NCI-H2029 treated with DMSO at 0.1 percent for 48 hours (cell line): ENCODE data around the gene INO80D.
"Not testable (repeated sequence)": the region's sequence is repeated elsewhere in the genome, so short reads cannot be mapped to it uniquely, and the experiment has no call there.

Experiments used
- DNase-seq: peaks from one replicate; lab custom pipeline; 2025; lab: John Stamatoyannopoulos, UW

INO80D gene

DNA sequence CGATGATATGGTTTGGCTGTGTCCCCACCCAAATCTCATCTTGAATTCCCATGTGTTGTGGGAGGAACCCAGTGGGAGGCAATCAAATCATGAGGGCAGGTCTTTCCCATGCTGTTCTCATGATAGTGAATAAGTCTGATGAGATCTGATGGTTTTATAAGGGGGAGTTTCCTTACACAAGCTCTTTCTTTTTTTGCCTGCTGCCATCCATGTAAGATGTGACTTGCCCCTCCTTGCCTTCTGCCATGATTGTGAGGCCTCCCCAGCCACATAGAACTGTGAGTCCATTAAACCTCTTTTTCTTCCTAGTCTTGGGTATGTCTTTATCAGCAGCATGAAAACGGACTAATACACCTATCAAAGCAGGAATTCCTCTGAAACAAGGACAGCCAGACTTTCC is 107.2 kb downstream of the INO80D start:
- DNase-seq, result not testable (repeated sequence)

DNA sequence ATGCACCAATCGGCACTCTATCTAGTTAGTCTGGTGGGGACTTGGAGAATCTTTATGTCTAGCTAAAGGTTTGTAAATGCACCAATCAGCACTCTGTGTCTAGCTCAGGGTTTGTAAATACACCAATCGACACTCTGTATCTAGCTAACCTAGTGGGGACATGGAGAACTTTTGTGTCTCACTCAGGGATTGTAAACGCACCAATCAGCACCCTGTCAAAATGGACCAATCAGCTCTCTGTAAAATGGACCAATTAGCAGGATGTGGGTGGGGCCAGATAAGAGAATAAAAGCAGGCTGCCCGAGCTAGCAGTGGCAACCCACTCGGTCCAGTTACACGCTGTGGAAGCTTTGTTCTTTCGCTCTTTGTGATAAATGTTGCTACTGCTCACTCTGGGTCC is 108.3 kb downstream of the INO80D start:
- DNase-seq, result not testable (repeated sequence)

DNA sequence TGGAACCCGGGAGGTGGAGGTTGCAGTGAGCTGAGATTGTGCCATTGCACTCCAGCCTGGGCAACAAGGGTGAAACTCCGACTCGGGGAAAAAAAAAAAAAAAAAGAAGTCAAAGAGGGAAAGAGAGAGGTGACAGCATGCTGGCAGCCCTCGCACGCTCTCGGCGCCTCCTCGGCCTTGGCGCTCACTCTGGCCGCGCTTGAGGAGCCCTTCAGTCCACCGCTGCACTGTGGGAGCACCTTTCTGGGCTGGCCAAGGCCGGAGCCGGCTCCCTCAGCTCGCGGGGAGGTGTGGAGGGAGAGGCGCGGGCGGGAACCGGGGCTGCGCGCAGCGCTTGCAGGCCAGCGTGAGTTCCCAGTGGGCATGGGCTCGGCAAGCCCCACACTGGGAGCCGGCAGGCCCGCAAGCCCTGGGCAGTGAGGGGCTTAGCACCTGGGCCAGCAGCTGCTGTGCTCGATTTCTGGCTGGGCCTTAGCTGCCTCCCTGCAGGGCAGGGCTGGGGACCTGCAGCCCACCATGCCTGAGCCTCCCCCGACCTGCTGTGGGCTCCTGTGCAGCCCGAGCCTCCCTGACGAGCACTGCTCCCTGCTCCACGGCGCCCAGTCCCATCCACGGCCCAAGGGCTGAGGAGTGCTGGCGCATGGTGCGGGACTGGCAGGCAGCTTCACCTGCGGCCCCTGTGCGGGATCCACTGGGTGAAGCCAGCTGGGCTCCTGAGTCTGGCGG is 108.9 kb downstream of the INO80D start:
- DNase-seq, result not testable (repeated sequence)

DNA sequence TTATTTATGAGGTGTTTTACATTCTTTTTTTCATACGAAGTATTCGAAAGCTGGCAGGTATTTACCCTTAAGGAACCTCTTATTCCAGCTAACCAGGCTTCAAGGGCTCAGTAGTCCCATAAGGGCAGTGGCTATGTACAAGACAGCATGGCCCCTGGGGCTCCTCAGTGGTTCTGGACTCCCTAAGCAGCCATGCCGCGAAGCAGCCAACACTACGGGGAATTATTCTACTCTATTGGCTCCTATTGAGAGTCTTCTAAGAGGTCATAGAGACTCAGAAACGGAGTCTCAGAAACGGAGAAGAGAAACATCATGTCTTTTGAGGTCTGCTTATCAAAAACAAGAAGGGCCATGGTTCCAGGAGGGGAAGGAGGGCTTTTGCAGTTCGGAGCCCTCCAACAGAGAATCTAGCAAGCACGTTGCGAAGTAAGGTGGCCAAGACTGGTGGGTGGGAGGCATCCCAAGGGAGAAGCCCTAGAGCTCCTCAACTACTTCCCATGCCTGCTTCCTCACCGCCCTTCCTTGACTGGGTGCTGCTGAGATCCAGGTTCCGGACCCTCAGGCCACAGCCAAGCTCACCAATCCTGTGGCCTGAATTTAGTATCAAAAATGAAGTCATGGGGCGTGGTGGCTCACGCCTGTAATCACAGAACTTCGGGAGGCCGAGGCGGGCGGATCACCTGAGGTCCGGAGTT is 109.7 kb downstream of the INO80D start:
- DNase-seq, result no peak

DNA sequence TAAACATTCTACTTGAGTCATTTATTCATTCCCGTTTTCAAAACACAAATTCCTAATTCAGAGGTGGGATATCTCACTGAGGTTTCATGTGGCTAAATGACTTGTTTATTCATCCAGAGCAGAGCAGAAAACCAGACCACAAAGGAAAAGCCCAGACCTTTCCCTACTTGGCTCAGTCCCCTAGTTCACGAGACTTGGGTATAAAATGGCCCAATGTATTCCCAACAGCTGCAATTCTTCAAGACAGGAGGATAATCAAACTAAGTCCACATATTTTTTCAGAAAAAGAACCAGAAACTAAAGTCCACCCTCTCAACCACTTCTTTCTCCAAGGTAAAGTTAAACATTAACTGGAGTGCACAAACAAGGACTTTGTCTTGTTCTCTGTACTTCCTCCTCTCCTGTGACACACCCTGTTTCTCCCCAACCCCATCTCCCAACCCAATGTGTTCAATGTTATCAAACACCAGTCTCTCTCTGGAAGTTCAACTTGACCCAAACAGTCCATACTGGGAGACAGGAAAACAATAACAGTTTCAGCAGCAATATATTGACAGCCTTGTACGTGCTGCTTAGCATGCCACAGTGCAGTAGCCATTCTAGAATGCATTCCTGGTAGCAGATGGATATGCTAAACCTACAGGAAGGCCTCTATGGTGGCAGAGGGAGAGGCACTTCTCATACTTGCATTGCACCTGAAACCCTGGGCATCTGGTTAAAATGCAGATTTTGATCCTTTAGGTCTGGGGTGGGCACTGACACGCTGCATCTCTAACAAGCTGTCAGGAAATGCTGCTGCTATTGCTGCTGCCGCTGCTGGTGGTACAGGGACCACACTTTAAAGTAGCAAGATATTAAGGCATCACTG is 110.7 kb downstream of the INO80D start:
- no peak for DNase-seq

DNA sequence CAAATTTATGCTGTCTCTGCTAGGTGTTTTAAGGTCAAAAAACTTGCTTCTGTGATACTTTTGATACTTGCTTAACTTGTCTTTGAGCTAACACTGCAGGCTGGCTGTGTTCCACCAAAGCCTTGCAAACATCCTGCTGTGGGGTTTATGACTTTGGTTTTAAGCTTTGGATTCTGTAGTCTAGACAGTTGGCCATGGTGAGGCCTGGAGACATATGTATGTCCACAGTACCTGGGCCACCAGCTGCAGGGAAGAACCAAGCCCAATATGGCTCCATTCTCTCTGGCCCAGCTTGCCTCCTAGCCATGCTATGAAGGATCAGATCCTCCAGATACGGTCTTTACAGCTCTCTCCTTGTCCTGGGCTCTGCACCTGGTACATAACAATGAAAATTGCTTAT is 113.9 kb downstream of the INO80D start:
- no peak for DNase-seq

DNA sequence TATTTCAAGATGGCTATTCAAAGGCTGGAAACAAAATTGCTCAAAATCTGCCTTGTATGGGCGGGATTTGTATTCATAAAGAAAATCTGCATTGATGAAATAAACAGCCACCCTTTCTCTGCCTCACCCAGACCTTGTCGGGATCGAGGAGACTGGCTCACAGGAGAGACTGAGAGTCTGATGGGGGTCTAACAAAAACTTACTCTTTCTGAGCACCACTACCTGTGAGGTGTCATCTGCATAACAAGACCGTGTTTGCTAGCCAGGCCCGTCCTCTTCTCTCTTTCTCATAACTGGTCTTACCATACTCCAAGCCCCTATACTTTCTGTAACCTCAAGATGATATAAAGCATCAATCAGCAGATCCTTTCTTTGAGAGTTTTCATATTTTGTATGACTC is 115.6 kb downstream of the INO80D start:
- no peak for DNase-seq

DNA sequence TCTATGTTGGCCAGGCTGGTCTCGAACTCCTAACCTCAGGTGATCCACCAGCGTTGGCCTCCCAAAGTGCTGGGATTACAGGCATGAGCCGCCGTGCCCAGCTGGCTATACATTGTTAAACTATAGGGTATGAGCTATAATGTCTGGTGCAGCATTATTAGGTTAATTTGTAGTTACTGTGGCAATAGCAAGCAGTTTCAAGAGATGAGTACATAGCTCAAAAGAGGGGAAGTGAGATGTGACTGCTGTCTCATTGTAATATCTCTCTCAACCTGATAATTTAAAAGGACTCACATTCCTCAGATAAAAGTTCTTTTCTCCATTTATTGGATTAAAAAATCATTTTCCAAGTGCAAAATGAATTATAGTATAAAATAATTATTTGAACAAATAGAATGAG is 116.4 kb downstream of the INO80D start:
- no peak for DNase-seq

DNA sequence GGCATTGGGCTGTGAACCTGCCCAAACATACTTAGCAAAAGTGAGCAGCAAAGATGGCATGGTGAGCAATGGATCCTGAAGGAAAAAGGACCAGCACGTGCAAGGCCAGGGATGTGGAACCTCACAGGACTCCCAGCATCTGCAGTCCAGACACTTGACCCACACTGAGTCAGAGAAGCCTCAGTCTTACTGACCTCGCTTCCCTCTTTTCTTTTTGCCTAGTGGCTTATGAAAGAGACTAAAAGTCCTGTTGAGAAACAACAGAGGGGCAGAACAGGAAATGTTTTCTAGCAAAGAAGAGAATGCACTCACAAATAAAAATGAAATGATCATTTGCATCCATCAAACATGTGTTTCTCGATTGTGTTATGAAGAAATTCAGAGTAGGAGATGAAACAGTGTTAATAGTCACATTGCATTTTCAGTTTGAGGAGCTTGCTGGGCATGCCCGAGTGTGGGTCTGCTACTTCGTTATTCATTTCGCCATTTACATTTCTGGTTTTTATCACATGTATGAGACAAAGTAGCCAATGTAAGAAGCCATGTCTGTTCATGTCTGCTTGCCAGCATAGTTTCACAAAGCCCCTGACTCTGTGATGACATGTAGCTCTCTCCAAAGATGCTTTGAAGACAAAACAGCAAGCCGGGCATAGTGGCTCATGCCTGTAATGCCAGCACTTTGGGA is 118.4 kb downstream of the INO80D start:
- no peak for DNase-seq

DNA sequence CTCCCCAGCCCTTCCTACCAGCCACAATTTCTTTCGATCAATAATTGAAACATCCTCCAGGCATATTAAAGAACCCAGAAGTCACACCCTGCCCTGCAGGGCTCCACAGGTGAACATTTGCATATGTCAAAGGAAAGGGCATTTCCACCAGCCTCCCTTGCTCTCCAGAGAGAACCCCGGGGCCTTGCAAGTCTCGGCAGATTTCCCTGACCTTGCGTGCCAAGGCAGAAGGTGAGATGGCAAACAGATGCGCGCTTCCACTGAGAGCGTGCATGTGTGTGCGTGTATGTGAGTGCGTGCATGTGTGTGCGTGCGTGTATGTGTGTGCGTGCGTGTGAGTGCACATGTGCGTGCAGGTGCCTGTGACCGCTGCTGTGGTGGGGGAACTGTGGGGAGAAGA is 120.3 kb downstream of the INO80D start:
- DNase-seq, result no peak

DNA sequence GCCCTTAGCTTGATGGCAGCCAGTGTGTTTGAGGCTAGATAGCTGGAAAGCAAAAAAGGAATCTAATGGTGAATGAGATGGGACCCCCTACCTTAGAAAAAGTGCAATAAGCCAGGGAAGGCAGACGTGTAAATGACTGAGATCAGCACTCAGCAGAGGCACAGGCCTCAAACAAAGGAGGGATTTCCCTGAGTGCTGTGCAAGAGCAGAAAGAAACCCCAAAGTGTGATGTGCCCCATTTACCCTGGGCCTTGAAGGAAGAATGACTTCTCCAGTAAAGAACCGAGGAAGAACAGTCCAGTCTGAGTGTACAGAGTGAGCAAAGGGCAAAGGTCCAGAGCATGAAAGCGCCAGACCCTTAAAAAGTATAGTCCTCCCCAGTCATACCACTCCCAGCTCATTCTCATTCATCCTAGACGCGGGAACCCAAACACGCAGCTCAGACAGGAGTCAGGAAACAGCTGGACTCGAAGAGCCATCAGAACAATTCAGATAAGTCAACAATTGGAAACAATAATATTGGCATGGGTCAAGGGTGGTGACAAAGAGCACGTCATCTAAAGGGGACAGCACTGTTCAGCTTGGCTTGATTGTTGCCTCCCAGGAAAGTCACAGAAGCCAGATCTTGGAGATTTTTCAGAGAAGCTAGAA is 121.7 kb downstream of the INO80D start:
- DNase-seq, result no peak

DNA sequence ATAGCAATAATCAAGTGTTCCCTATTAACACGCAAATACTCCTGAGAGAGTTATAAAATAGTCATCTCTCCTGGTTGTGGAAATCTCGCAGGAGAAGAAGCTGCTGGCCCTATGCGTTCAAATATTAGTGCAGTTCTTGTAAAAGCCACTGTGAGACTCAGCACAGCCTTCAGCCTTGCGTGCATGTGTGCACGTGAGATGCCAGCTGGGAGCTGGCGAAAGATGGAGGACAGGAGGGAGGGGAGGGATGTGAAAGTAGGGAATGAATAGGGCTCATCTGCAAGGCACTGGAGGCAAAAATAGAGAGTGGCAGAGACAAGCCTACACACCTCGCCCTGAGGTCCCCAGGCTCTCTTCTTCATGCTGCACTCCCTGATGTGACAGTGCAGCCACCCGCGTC is 126.5 kb downstream of the INO80D start:
- DNase-seq, result no peak

DNA sequence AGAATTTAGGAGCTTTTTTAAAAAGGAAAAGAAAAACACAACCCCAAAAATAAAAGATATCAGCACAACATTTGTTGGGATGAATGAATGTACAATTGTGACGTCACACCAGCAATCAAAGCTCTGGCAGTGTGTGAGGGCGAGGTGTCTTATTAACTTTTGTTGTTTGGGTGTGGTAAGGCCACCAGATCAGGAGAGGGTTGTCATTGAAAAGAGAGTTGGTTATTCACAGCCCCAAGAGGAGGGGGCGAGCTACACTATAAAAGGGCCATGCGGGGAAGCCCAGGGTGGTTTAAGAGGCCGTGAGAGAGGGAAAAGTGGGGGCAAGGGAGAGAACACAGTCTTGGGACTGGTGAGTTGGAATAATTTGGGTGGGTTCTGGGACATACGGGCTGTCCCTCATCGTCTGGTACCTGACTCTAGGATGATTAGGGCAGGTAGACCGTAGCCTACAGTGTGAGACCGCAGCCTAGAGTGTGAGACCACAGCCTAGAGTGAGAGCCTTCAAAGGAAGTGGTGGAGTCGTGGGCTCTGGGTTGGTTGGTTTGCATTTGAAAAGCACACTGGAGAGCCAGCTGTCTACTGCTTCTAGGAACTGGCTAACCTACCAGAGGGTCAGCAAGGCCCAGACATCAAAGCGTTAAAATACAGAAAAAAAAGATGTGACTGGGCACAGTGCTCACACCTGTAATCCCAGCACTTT is 128.4 kb downstream of the INO80D start:
- no peak for DNase-seq

DNA sequence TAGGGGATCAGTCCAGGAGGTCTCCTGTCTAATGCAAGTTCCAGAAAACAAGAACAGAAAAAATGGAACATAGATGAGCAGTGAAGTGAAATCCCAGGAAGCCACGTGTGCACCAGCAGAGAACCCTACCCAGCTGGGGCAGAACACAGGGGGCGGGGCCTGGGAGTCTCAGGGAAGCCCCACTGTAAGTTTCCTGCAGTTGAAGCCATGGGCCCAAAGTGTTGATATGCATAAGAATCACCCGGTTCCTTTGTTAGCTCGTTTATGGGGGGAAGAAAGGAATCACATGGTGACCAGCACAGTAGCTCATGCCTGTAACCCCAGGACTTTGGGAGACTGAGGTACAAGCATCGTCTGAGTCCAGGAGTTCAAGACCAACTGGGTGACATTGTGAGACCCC is 131.3 kb downstream of the INO80D start:
- DNase-seq, result no peak

DNA sequence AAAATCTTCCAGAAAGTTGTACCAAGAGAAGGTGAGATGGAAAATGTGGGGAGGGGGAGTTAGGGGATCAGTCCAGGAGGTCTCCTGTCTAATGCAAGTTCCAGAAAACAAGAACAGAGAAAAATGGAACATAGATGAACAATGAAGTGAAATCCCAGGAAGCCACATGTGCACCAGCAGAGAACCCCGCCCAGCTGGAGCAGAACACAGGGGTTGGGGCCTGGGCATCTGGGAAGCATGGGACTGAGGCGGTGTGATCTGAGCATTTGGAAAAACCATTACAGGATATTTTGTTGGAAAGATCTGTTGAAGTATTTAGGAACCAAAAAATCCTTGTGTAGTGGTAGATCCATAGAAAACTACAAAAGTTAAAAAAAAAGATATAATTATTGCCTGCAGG is 133.7 kb downstream of the INO80D start:
- DNase-seq, result no peak

DNA sequence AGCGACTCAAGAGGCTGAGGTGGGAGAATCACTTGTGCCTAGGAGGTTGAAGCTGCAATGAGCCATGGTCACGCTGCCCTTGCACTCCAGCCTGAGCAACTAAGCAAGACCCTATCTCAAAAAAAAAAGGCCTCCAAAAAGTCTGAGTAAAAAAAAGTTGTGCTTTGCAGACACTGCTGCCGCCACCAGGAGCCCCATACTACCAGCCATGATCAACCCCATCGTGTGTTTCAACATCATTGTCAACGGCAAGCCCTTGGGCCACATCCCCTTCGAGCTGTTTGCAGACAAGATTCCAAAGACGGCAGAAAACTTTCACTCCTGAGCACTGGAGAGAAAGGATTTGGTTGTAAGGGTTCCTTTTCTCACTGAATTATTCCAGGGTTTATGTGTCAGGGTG is 137.1 kb downstream of the INO80D start:
- no peak for DNase-seq

DNA sequence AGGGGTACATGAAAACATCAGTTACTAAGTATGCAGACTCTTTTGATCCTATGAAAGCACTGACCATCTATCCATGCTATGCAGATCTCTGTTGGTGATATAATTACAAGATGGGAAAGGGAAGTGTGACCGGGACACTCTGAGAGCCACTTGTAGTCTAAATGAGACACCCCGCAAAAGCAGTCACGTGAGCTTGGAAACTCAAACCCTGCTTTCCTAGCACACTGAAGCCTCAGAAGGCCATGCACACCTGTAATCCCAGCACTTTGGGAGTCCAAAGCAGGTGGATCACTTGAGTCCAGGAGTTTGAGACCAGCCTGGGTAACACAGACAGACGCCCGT is 137.5 kb downstream of the INO80D start:
- DNase-seq, result no peak

DNA sequence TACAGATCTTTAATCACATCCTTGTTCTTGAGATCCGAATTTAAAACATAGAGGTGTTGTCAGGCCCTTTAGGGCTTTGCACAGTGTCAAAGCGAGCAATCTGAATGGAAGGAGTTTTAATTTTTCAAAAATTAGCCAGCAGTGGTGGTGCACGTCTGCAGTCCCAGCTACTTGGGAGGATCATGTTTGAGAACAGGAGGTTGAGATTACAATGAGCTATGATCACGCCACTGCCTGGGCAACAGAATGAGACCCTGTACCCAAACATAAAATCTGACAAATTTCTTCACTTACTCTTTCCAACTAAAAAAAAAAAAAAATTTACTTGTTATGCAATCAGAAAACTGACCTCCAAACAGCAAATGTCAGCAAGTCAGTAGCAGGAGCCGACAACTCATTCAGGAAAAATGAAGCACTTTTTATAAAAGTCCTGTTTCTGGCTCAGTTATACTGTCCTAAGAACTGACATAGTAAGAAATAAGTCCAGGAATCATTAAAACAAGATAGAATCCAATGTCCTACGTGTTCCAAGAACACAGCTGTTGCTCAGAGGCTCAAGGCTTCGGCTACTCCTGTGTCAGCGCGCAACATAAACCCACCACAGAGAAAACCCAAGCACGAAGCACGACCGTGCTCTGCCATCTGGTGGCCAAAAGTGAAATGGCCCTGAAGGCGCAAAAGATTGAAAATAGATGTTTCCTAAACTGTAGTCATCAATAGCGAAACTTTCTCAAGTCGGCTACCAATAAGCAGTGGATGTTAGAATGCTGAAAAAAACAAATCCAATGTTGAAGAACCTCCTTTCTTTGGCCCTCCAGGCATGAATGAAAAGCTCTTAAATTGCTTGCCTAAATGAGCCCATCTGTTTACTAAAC is 138.1 kb downstream of the INO80D start:
- peak; percentile 2 for DNase-seq

DNA sequence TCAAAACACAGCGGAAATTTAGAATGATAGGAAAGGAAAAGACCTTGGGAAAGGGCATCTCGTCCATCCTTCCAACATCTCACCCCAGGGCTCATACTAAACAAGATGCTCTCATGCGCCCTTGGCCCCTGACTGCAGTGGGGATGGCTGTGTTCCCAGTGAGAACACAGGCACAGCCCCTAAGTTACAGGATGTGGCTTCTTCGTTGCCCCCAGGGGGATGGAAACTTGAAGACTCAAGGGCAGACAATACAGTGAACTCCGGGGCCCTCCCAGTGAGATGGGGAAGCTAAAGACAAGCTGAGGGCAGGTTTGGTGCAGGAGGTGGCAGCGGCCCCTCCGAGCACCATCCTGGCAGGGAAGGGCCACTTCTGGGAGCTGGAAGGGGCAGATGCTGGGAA is 139.7 kb downstream of the INO80D start:
- DNase-seq, result no peak
